HG02798 (cell line): ENCODE results near the gene SHLD2.
"Not testable (repeated sequence)": the region's sequence is repeated elsewhere in the genome, so short reads cannot be mapped to it uniquely, and the experiment has no call there.

Source experiments
- ATAC-seq: cut with Tn5 transposase; IDR thresholded peaks from one replicate; pipeline ENCODE4 v1.9.1; 2021; ENCODE audit warnings: mild to moderate bottlenecking; ENCODE audit not compliant: unreplicated experiment, poor library complexity

SHLD2 gene

DNA sequence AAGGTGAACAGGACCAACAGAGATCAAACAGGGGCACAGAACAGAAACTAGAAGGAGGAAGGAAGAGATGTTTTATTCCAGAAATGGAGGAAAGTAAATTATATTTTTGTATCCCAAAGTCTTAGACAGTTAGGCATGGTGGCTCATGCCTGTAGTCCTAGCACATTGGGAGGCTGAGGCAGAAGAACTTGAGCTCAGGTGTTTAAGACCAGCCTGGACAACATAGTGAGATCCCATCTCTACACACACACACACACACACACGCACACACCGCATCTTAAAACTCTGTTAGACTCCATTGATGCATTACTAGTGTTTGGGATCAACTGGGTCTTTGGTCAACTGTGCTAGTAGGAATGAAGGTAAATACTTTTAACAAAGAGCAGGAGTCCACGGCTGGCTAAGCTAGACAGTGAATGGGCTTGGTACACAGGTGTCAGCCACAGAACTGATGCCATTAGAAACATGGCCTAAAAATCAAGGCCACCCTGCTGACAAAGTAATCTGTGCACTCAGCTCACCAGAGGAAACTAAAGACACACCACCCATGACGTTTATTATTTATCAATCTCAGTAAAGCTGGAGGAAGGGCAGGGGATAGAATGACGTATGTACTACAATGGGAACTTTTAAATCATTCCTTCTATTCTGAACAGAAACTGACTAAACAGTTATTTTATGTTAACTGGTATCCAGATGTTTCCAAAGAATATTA is 11.3 kb upstream of the SHLD2 start:
- peak; percentile 43 for ATAC-seq

GRCh38 chr10:87084291-87084782 is 10.7 kb upstream of the SHLD2 start:
- ATAC-seq = peak; percentile 79

- ATAC-seq = no peak
Measured at GRCh38 chr10:87085537-87085936, 9.5 kb upstream of the SHLD2 start.

DNA sequence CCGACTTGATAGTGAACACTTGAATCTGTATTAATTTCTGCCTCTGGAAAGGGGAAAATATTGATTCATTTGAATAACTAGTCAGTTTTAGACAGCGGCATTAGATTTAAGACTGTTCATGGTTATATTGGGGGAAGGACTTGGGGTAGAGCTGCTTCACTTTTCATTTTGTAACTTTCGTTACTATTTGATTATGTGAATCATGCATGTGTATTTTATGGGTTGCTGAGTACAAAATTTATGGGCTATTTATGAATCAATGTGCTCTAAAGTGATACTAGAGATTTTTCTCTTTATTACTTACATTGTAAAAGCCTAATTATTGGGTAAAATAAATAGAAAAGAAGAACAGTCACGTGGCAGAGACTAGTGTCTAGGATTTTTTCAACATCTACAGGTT is 5.3 kb upstream of the SHLD2 start:
- ATAC-seq = no peak

DNA sequence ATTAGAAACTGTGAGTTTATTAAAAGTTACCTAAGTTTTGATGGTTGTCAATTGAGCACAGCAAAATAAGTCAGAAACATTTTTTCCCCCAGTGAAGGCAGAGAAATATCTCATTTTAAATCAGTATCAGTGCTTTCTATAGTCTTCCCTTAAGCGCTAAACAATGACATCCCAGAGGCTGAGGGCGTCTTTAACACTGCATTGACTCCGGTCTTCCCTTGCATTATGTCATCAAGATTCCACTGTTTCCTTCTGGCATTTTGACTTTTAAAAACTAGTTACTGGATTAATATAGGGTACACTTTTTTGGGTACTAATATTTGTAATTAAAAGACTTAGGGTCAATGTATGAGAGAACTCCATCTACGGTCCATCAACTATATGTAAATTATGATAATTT is 4.2 kb upstream of the SHLD2 start:
- no peak for ATAC-seq

DNA sequence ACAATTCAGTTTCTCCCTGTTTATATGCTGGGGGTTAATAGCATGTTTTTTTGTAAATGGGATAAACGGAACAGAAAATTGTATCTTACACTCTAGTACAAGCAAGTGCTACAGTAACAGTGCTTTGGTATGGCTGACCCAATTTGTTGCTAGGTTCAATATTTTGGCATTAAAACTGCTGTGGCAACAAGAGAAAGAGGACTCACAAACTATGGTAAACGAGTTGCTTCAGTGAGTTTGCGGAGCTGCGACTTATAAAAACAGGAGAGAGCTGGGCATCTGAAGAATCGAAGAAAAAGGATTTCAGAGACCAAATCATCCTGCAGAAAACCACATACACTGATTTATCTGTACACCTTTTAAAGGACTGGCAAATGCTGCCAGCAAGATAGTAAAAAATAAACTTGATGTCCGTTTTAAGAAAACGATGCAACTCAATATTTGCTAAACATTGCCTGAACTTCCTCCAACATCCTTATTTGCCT is 2.6 kb upstream of the SHLD2 start:
- no peak for ATAC-seq

GRCh38 chr10:87092861-87093631 is 2.0 kb upstream of the SHLD2 start:
- no peak for ATAC-seq

DNA sequence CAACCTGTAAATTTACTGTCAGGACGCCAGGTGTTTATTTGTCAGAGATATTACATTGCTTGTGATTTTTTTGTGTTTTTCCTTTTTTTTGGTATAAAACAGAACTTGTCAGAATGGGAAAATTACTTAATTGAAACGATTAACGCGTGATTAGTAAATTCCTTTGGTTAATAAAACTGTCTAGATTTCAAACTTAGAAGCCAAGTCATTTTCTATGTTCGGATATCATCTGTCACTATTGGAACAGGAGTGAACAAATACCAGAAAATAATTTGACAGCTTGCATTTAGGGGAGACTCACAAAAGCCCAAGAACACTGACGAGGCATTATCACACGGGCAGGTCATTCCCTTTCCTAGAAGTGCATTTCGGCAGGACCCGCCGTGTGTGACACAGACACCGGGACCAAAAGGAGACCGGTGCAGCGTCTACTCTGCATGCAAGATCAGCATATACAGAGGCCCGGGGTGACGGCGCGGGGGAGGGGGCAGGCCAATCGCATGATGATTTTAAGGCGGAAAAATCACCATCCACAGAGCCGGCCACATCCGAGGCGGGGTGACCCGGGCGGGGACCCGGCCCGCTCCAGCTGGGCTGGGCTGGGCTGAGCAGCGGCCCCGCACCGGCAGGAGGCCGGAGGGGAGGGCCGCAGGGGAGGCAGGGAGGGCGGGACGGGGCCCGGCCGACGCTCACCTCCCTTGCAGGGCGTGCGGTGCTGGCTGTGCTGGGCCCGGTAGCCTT is 1.2 kb upstream of the SHLD2 start:
- ATAC-seq = peak; percentile 19

GRCh38 chr10:87095236-87095945 is 385 bp downstream of the SHLD2 start:
- ATAC-seq = peak; percentile 71

- no peak for ATAC-seq
Measured at GRCh38 chr10:87101996-87102395, 7.0 kb downstream of the SHLD2 start.

- not testable (repeated sequence) for ATAC-seq
Measured at GRCh38 chr10:87104727-87105126, 9.7 kb downstream of the SHLD2 start.

GRCh38 chr10:87105446-87106124 is 10.6 kb downstream of the SHLD2 start:
- no peak for ATAC-seq

GRCh38 chr10:87118122-87118521 is 23.1 kb downstream of the SHLD2 start:
- not testable (repeated sequence) for ATAC-seq

DNA sequence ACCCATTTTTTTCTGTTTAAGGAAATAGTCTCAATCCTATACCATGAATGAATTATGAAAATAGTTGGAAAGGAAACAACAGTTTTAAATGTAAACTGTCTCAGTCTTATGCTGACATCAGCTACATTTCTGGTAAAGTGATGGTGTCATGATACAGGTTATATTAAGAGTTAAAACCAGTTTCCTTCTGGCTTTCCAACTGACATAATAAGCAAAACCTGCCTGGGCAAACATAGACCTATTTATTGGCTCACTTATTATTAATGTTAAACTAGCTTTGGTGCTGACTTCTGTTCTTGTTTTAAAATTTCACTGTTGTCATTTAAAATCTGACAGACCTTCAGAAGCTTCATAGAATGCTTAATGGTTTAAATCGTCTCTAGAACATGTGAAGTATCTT is 24.0 kb downstream of the SHLD2 start:
- not testable (repeated sequence) for ATAC-seq

- not testable (repeated sequence) for ATAC-seq
Measured at GRCh38 chr10:87123351-87123750, 28.3 kb downstream of the SHLD2 start.

- not testable (repeated sequence) for ATAC-seq
Measured at GRCh38 chr10:87127048-87127447, 32.0 kb downstream of the SHLD2 start.

GRCh38 chr10:87127607-87128156 is 32.7 kb downstream of the SHLD2 start:
- ATAC-seq = not testable (repeated sequence)

GRCh38 chr10:87132176-87132575 is 37.2 kb downstream of the SHLD2 start:
- not testable (repeated sequence) for ATAC-seq

- not testable (repeated sequence) for ATAC-seq
Measured at GRCh38 chr10:87133936-87134335, 38.9 kb downstream of the SHLD2 start.
